NK-92 (cell line): Measurements from ENCODE around the gene RNF144B.
"Not testable (repeated sequence)": the region's sequence is repeated elsewhere in the genome, so short reads cannot be mapped to it uniquely, and the experiment has no call there.

ENCODE experiments used
- DNase-seq: peaks from one replicate; lab custom pipeline; 2025; ENCODE audit not compliant: unreplicated experiment; lab: John Stamatoyannopoulos, UW

Gene RNF144B

DNA sequence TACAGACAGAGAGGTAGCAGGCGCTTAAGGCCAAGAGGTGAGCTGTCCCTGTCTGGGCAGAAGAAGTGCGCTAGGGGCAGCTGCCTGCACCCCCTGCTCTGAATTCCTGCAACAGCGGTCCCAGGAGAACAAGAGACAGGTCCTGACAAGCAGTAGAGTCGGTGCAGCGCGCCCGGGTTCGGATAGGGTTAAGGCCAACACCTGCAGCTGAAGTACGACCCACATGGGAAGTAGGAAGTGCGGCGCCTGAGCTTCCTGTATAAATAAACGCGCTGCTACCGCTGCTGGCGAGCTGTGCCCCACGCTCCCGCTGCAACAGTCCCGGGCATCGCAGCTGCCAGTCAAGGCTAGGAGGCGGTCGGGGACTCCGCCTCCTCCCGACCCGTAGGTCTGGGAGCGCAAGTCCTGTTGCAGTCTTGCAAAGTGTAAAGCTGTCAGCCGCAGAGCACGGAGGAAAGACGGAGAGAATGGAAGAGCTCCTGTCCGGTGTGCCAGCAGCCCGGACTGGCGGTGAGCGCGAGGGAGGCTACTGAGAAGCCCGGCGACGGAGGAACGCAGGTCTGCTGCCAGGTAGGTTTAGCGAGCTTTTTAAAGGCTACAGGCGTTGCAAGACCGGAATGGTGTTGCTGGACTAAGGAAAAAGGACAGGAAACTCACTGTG, at the start of gene RNF144B:
RNF144B (plus strand) TSS at position 290 of the 661 bp plus-strand sequence. CDS start 12,185 bp downstream, outside the sequence.
- no peak for DNase-seq

DNA sequence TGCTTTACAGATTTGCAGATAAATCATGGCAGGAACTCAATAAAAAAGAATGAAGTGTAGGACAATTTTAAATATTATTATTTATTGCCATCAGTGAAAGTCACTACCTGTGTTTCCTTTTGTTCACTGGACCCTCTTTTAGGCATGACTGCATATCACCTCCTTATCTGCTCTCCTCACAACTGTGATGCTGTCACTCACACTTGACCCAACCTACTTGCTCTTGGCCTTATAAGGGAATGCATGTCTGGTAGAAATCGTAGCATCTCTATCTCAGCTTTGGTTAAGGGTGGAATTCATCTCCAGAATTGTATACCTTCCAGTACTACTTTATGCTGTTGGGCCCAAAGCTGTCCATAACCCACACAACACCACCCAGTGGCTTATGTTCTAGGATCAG, 47.6 kb upstream of the RNF144B start:
- no peak for DNase-seq

DNA sequence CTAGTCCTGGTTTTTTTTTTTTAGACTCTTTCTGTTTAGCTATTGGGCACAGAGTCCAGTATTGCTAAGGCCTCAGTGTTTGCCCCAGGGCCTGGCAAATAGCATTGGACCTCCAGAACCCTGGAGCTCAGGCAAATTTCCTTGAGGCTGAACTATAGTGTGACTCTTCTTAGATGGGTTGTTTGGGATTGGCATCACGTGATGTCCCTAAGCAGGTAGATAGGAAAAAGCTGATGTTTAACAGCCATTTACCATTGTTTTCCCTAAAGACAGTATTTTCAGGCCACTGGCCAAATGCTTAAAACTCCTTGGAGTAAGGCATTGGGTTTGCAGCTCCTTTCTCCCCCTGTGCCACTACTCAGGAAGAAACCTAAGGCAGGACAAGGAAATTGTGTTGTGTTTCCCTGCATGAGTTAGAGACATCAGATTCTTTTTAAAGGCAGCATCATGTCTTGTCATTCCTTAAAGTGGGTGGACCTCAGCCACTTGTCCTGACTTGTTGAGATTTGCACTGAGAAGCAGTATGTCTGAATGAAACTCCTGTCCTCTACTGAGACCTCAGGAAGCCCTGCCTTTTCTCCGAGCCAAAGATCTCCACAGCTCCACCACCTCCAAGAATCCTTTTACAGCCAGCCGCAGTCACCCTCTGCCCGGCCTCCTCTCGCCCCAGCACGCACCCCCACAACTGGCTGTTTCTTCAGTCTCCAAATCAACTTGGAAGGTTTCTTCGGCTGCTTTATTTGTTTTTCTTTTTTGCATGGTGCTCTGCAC, 46.2 kb upstream of the RNF144B start:
- no peak for DNase-seq

DNA sequence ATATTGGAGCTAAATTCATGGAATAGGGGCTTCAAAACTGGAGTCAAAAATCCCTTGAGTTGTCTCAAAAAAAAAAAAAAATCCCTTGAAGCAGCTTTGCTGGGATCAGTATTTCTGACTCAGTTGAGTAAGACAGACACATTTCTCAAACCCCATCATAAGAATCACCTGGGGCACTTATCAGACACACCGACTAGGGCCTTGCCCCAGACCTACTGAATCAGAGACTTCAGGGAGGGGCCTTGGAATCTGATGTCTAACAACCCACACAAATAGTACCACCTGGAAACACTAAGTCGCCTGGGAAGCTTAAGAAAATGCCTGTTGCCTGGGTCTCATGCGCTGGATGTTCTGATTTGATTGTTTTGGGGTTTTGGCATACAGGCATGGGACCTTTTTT, 44.9 kb upstream of the RNF144B start:
- no peak for DNase-seq

DNA sequence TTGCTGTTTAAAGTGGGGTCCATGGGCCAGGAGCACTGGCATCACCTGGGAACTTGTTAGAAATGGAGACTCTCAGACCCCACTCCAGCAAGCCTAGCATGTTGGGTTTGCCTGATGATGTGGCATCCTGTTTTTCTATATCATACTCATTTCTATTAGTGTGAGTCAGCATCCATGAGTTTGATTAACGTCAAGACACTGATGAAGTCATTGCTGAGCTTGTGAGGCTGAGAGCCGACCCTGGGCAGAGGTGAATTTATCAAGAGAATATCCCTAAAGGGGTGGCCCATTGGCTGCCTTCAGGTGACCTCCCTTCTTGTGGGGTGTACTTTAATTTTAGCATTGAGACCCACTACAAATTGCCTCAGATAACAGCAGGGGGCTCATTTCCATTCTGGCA, 43.4 kb upstream of the RNF144B start:
- no peak for DNase-seq

DNA sequence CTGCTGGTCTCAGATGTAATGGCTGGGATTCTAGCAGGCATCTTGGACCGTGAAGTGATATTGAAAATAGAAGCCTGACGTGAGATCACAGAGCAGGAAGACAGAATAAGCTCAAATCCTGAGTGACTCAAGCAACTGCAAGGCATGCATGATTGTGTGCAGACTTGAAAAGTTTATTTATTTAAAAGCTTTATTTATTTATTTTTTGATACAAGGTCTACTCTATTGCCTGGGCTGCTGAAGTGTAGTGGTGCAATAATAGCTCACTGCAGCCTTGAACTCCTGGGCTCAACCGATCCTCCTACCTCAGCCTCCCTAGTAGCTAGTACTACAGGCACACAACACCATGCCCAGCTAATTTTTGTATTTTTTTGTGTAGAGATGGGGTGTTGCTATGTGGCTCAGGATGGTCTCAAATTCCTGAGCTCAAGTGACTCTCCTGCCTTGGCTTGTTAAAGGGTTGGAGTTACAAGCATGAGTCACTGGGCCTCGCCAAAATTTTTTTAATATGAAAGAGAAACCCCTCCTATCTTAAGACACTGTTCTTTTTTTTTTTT, 40.1 kb upstream of the RNF144B start:
- DNase-seq, result no peak

DNA sequence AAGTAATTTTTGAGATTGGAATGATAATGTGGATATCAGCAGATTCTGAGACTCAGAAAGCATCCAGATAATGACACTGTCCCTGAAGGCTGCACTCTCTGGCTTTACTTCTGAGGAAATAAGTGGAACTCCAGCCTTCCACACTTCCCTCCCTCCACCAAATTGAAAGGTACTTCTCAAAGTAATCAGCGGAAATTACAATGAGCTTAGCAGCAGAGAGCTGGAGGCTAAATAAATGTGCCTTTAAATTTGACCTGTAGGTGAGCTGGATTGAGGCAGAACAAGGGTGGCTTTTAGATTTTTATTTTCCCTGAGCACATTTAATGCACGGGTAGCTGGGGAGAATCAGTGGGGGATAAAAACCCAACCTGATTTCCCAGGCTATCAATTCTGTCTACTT, 39.3 kb upstream of the RNF144B start:
- no peak for DNase-seq

DNA sequence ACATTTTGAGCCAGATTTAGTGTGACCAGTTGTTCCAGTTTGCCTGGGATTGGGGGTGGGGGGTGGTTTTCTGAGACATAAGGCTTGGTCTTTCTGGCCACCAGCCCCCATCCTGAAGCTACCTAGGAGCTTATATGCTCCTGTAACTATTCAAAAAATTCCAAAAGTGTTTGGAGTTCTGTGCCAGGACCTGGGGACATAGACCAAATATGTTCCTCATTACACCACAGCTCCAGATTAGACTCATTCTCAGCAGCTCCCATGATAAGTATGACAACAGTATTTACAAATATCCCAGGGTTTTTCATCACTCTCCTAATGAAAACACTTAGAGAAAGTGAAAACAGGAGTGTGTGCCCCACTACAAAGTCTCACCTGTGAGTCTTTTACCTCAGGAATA, 37.8 kb upstream of the RNF144B start:
- no peak for DNase-seq

DNA sequence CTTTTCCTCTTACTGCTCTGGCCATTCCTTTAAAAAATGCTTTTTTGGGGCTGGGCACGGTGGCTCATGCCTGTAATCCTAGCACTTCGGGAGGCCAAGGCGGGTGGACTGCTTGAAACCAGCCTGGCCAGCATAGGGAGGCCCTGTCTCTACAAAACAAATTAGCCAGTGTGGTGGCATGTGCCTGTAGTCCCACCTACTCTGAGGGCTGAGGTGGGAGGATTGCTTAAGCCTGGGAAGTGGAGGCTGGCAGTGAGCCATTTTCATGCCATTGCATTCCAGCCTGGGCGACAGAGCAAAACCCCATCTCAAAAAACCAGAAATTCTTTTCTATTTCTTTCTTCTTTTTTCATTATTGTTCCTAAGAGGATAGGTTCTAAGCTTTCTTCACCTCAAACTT, 36.9 kb upstream of the RNF144B start:
- no peak for DNase-seq

DNA sequence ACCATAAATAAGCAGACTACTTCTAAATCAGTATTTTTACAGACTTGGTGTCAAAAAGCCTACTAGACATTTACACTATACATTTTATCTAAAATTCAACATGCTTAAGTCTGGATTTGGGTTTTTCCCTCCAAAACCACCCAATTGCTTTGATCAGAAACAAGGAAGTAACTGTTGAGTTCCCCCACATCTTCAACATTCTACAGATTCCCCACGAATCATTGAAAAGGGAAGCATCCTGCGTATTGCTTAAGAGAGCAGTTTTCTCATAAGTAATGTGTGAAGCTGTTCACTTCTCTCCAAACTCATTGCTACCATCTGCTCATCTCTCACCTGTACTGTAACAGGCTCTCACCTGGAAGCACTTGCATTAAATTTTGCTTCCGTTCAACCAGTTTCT, 36.4 kb upstream of the RNF144B start:
- DNase-seq, result no peak

DNA sequence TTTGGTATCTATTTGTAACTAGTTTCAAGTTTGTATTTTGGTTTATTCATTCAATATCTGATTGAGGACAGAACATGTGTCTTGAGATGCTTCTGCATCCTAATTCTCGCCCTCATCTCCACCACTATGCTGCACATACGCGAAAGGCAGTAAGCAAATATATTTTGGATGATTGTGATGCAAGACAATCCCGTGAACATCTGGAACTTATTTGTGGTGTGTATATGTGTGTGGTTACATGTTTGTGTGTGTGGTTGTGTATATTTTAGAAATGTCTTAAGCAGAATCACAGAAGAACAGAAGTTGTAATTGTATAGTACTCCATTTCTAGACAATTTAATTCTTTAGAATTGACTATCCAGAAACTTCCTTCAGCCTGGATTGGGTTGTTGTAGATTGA, 35.1 kb upstream of the RNF144B start:
- DNase-seq, result no peak

DNA sequence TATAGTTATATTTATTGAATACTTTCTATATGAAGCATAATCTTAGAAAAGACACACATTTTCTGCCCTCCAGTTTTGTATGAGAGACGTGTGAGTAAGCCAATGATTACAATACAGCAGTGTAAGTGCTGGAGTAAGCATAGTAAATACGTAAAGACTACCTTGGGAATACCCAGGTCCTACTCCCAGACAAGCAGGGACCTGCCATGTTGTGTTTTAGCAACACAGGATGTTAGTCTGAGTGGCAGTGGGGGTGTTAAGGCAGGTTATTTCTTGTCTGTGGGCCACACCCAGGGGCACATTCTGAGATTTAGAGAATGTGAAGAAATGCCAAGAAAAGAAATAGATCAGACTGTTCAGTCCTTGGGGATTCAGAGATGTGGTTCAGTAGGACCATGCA, 34.3 kb upstream of the RNF144B start:
- DNase-seq, result no peak

DNA sequence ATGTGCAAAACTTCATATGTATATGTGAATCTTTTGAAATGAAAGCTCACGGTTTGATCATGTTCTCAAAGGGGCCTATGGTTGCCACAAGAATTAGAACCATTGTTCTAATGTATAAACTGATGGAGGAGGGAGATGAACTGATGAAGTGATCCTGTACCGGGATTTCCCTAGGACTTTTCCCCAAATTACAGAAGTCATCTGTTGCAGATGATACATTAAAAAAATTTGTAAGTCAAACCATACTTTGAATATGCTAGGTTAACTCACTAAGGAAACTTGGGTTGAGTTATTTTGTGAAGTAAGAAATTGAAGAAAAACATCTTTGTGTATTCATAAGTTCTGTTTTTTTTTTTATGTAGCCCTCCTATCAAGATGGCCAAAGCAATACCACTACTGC, 33.9 kb upstream of the RNF144B start:
- DNase-seq, result no peak

DNA sequence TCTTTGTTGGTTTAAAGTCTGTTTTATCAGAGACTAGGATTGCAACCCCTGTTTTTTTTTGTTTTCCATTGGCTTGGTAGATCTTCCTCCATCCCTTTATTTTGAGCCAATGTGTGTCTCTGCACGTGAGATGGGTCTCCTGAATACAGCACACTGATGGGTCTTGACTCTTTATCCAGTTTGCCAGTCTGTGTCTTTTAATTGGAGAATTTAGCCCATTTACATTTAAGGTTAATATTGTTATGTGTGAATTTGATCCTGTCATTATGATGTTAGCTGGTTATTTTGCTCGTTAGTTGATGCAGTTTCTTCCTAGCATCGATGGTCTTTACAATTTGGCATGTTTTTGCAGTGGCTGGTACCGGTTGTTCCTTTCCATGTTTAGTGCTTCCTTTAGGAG, 29.6 kb upstream of the RNF144B start:
- DNase-seq, result not testable (repeated sequence)

DNA sequence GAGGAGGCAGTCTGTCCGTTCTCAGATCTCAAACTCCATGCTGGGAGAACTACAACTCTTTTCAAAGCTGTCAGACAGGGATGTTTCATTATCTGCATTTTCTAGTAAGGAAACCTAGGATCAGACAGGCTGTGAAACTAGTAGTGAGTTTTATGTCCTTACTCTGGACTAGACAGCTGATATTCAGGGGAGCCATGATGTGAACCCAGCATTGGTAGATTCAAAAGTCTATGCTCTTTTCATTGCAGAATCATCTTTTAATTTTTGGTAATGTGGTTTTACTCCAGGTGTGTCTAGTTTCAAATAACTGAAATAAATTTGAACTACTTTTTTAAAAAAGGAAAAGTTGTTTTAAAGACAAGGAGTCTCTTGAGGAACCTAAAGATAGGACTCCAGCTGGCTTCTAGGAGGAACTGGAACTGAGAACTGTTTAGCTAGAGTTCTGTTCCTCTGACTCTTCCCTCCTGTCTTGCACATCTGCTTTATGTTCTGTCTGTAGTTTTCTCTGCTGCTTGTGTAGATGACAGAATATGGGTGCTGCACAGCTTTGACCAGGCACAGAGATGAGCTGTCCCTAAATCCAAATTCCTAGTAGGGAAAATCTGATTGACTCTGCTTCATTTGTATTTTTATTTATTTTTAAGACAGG, 27.8 kb upstream of the RNF144B start:
- DNase-seq, result no peak

DNA sequence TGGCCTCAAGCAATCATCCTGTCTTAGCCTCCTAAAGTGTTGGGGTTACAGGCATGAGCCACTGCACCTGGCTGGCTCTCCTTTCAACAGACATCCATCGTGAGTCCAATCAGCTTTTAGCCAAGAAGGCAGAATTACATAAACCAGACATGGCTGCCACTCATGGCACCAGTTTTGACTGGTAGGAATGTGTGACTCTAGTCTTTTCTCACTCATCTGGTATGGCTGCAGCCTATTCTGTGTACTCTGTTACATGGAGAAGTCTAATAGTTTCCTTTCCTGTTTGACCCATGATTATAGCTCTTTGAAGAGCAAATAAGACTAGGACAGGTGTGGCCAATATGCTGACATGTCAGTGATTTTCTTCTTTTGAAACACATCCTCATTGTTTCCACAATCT, 27.0 kb upstream of the RNF144B start:
- DNase-seq, result no peak

DNA sequence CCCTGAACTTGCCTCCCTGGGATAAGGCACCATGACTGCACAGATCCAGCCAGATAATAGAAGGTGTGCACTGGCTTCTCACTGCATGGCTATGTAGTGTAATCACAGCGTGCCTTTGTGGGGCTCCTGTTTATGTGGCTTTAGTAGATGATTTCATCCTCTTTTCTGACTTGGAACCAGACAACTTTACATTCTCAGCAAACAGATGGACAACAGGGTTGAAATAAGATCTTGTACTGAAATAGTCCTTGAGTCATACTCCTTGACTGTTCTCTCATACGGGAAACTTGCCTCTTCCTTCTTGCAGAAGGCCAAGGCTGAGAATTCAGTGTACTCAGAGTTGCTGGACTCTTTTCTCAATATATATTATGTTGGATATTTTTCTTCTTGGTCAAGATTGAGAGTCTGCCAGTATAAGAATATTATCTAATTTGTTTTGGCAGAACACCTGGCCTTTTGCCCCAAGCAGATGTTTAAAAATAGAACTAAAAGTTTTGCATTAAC, 25.0 kb upstream of the RNF144B start:
- no peak for DNase-seq

DNA sequence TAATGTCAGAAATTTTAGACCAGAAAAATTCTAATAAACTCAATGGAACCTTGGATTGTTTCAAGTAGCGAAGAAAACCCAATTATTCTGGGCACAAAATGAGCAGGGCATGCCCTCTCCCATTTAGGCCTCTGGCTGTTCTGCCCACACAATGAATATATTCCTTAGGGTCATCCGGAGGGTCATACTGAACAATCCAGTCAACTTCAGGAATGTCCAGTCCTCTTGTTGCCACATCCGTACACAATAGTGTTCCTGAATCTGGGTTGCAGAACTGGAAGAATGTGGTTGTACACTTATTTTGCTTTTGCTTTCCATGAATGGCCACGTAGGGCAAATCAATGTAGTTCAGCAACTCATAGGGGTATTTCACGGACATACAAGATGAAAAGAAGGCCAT, 23.4 kb upstream of the RNF144B start:
- no peak for DNase-seq

DNA sequence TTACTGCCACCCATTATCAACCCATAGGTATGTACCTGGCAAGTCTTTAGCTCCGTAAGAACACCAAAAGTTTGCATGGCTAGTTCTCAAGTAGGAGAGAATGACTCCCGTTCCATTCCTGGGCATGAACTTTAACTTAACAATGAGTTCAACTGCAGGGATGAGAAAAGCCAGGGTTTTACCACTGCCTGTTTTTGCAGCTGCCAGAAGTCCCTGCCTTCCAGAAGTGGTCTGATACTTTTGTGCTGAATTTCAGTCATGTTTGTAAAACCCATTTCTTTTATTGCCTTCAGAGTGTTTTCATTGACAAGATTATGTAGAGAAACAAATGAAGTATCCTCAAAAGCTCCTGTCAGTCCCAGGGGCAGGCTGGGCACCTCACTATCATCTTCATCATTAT, 22.6 kb upstream of the RNF144B start:
- DNase-seq, result not testable (repeated sequence)

DNA sequence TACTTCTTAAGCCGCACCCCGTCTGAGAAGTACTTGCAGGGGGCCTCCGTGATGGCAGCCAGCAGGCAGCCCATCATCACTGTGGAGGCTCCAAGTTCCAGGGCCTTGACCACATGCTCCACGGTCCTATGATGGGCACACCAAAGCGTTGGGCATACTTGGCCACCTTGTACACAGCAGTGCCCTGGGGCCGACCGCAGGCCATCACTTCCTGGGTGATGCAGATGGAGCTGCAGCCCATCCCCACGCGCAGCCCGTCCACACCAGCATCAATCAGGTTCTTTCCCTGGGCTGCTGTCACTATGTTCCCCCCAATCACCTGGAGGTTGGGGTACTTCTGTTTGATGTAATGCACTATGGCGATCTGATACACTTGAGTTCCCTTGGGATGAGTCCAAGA, 19.8 kb upstream of the RNF144B start:
- no peak for DNase-seq

DNA sequence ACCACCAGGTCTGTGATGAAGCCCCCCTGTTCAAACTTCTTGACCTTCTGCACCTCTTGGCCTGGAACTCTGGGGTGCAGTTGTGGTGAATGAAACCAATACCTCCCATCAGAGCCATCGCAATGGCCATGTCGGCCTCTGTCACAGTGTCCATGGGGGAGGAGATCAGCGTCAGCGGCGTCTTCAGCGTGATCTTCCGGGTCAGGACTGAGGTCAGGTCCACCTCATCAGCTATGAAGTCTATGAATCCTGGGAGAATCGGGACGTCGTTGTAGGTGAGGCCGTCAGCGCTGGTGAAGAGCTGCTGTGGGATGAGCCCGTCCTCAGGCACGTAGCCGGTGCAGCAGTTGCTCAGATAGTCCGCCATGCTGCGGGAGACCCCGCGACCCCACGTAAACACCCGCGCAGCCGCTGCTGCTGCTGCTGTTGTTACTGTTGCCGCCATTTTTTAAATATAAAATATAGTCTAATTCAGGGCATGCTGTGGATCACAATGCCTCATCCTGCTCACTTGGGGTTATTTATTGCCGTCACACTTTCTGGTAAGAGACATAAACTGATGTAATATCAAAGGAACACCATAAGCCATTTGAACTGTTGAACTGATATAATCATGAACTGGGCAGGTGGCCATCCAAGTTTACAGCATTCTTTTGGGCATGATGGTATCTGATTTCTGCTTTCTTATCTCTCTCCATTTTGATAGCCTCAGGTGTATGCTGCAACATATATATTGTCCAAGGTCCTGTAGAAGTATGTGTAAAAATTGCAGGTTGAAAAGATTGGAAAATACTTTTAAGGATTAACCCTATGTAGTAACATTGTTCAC, 18.7 kb upstream of the RNF144B start:
- DNase-seq, result no peak
